Measurements from ENCODE around the gene C5orf15.

GRCh38 chr5:134008266-134008749, 39.9 kb upstream of the C5orf15 start:
- no peak for TF ChIP-seq CTCF (IDR thresholded peaks at IDR 0.05; ENCODE audit: low read depth, low read length)
- TF ChIP-seq EZH2phosphoT487 (IDR thresholded peaks at IDR 0.05; ENCODE audit: low read depth): no peak
